ENCODE results near the gene OR6B3.

OR6B3 gene

GRCh38 chr2:240078631-240079030 lies 25.3 kb upstream of the OR6B3 start:
- TF ChIP-seq CTCF (IDR thresholded peaks at IDR 0.05; ENCODE audit: low read depth, low read length): no peak
- H3K36me3 ChIP-seq: no peaks in the 10 kb centered on the region
- no peak overlapping the region for H3K4me3 ChIP-seq (ENCODE audit: low read depth, low read length)
- peaks cover 51% of the 10 kb centered on the region for H3K27me3 ChIP-seq (ENCODE audit: insufficient read depth, low read depth, severe bottlenecking)
- no peak for DNase-seq
- H3K27ac ChIP-seq: no peak overlapping the region
- H3K9me3 ChIP-seq (ENCODE audit: severe bottlenecking): peaks cover 9% of the 10 kb centered on the region

- H3K36me3 ChIP-seq: no peaks in the 10 kb centered on the region
- no peak for DNase-seq
- peaks cover 51% of the 10 kb centered on the region for H3K27me3 ChIP-seq (ENCODE audit: insufficient read depth, low read depth, severe bottlenecking)
- peaks cover 9% of the 10 kb centered on the region for H3K9me3 ChIP-seq (ENCODE audit: severe bottlenecking)
- H3K4me3 ChIP-seq (ENCODE audit: low read depth, low read length): no peak overlapping the region
- TF ChIP-seq CTCF (IDR thresholded peaks at IDR 0.05; ENCODE audit: low read depth, low read length): no peak
- H3K27ac ChIP-seq: no peak overlapping the region
Measured at GRCh38 chr2:240077442-240077841, 24.1 kb upstream of the OR6B3 start.

- Histone ChIP-seq H3K9me3 (ENCODE audit: severe bottlenecking) (peaks cover 11% of the 10 kb centered on the region), H3K4me3 (ENCODE audit: low read depth, low read length) (no peak overlapping the region), H3K27ac (no peak overlapping the region), H3K36me3 (no peaks in the 10 kb centered on the region), H3K27me3 (ENCODE audit: insufficient read depth, low read depth, severe bottlenecking) (peaks cover 61% of the 10 kb centered on the region)
- TF ChIP-seq CTCF (IDR thresholded peaks at IDR 0.05; ENCODE audit: low read depth, low read length): no peak
- DNase-seq: no peak
Measured at GRCh38 chr2:240074545-240074944, 21.2 kb upstream of the OR6B3 start.

GRCh38 chr2:240070907-240071306 lies 17.6 kb upstream of the OR6B3 start:
- DNase-seq: no peak
- H3K4me3 ChIP-seq (ENCODE audit: low read depth, low read length): no peak overlapping the region
- H3K27ac ChIP-seq: no peak overlapping the region
- H3K27me3 ChIP-seq (ENCODE audit: insufficient read depth, low read depth, severe bottlenecking): peaks cover 85% of the 10 kb centered on the region
- no peaks in the 10 kb centered on the region for H3K36me3 ChIP-seq
- no peak for TF ChIP-seq CTCF (IDR thresholded peaks at IDR 0.05; ENCODE audit: low read depth, low read length)
- H3K9me3 ChIP-seq (ENCODE audit: severe bottlenecking): peaks cover 2% of the 10 kb centered on the region

GRCh38 chr2:240069829-240070228 lies 16.5 kb upstream of the OR6B3 start:
- Histone ChIP-seq H3K36me3 (no peaks in the 10 kb centered on the region), H3K9me3 (ENCODE audit: severe bottlenecking) (peaks cover 2% of the 10 kb centered on the region), H3K27me3 (ENCODE audit: insufficient read depth, low read depth, severe bottlenecking) (peaks cover 84% of the 10 kb centered on the region), H3K4me3 (ENCODE audit: low read depth, low read length) (no peak overlapping the region), H3K27ac (no peak overlapping the region)
- no peak for DNase-seq
- TF ChIP-seq CTCF (IDR thresholded peaks at IDR 0.05; ENCODE audit: low read depth, low read length): no peak

GRCh38 chr2:240068193-240068592 lies 14.9 kb upstream of the OR6B3 start:
- Histone ChIP-seq H3K27me3 (ENCODE audit: insufficient read depth, low read depth, severe bottlenecking) (peaks cover 82% of the 10 kb centered on the region), H3K9me3 (ENCODE audit: severe bottlenecking) (peaks cover 2% of the 10 kb centered on the region), H3K36me3 (no peaks in the 10 kb centered on the region), H3K27ac (no peak overlapping the region), H3K4me3 (ENCODE audit: low read depth, low read length) (no peak overlapping the region)
- no peak for DNase-seq
- no peak for TF ChIP-seq CTCF (IDR thresholded peaks at IDR 0.05; ENCODE audit: low read depth, low read length)

Measured in WERI-Rb-1 (cell line).